ENCODE data around the gene RTN4.

- TF ChIP-seq, protein P1, sequence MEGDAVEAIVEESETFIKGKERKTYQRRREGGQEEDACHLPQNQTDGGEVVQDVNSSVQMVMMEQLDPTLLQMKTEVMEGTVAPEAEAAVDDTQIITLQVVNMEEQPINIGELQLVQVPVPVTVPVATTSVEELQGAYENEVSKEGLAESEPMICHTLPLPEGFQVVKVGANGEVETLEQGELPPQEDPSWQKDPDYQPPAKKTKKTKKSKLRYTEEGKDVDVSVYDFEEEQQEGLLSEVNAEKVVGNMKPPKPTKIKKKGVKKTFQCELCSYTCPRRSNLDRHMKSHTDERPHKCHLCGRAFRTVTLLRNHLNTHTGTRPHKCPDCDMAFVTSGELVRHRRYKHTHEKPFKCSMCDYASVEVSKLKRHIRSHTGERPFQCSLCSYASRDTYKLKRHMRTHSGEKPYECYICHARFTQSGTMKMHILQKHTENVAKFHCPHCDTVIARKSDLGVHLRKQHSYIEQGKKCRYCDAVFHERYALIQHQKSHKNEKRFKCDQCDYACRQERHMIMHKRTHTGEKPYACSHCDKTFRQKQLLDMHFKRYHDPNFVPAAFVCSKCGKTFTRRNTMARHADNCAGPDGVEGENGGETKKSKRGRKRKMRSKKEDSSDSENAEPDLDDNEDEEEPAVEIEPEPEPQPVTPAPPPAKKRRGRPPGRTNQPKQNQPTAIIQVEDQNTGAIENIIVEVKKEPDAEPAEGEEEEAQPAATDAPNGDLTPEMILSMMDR (IDR thresholded peaks at IDR 0.05; ENCODE audit: low read depth, low read length): no peak
- TF ChIP-seq EZH2phosphoT487 (IDR thresholded peaks at IDR 0.05; ENCODE audit: low read depth): no peak
These were observed 86.8 kb downstream of the RTN4 start for GRCh38 chr2:54963476-54963875.

Data from OCI-LY3 (cell line).